GM21576 (cell line): ENCODE data around the gene E2F3.

Experiments used
- ATAC-seq: cut with Tn5 transposase; IDR thresholded peaks from one replicate; pipeline ENCODE4 v1.9.1; 2021; ENCODE audit warnings: mild to moderate bottlenecking, moderate library complexity; ENCODE audit not compliant: unreplicated experiment

E2F3 gene

GRCh38 chr6:20402092-20402341, 338 bp downstream of the E2F3 start:
- no peak for ATAC-seq

- ATAC-seq, result no peak
Measured at GRCh38 chr6:20402342-20403069, 827 bp downstream of the E2F3 start.

GRCh38 chr6:20403070-20403765, 1.5 kb downstream of the E2F3 start:
- ATAC-seq, result peak; percentile 42

- ATAC-seq, result peak; percentile 4
Measured at GRCh38 chr6:20403766-20404640, 2.3 kb downstream of the E2F3 start.

- peak; percentile 26 for ATAC-seq
Measured at GRCh38 chr6:20404641-20405032, 3.0 kb downstream of the E2F3 start.

GRCh38 chr6:20408851-20409250, 7.2 kb downstream of the E2F3 start:
- no peak for ATAC-seq

- ATAC-seq, result peak; percentile 90
Measured at GRCh38 chr6:20409427-20409971, 7.8 kb downstream of the E2F3 start.

GRCh38 chr6:20411544-20411943, 9.9 kb downstream of the E2F3 start:
- no peak for ATAC-seq

- no peak for ATAC-seq
Measured at GRCh38 chr6:20411953-20412681, 10.4 kb downstream of the E2F3 start.

- ATAC-seq, result no peak
Measured at GRCh38 chr6:20412682-20413073, 11.0 kb downstream of the E2F3 start.

- ATAC-seq, result no peak
Measured at GRCh38 chr6:20413826-20414225, 12.1 kb downstream of the E2F3 start.

- no peak for ATAC-seq
Measured at GRCh38 chr6:20414711-20415110, 13.0 kb downstream of the E2F3 start.

GRCh38 chr6:20415304-20415703, 13.6 kb downstream of the E2F3 start:
- no peak for ATAC-seq

- ATAC-seq, result no peak
Measured at GRCh38 chr6:20415712-20416454, 14.2 kb downstream of the E2F3 start.

GRCh38 chr6:20416567-20417345, 15.1 kb downstream of the E2F3 start:
- no peak for ATAC-seq

- no peak for ATAC-seq
Measured at GRCh38 chr6:20417819-20418218, 16.1 kb downstream of the E2F3 start.

- no peak for ATAC-seq
Measured at GRCh38 chr6:20426177-20427082, 24.8 kb downstream of the E2F3 start.

- peak; percentile 75 for ATAC-seq
Measured at GRCh38 chr6:20427856-20428255, 26.2 kb downstream of the E2F3 start.
